H1 (cell line): ENCODE results near the gene KIAA1671. TPM values are rescaled to one million over a fixed set of nuclear protein-coding genes. Genes with fewer than 3 reads are reported as not detected.

Experiments
- NRF1 ChIP-seq: IDR thresholded peaks from 2 replicates; pipeline ENCODE4 v1.6.1; 2011; ENCODE audit warnings: mild to moderate bottlenecking, low read depth, low read length, improper control_type of control experiment
- SIN3A ChIP-seq, 2 experiments: IDR thresholded peaks in 1 of 2; conservative IDR thresholded peaks in 1 of 2; 2 replicates each; pipeline ENCODE4 v1.6.1; 2011 to 2012; ENCODE audit warnings: low read length in 2 of 2, improper control_type of control experiment in 1 of 2, low read depth in 1 of 2, mild to moderate bottlenecking in 1 of 2
- ZNF274 ChIP-seq: IDR thresholded peaks from 2 replicates; pipeline ENCODE4 v1.7.0; 2012; ENCODE audit warnings: low read length, borderline replicate concordance; ENCODE audit errors: extremely low read depth
- polyA plus RNA-seq, 7 experiments: library from polyadenylated mRNA; depleted of rRNA in 3 of 7; stranded (reverse) in 5 of 7; unstranded in 2 of 7; fragments of >200 nt in 5 of 7; fragments of 200-250 nt in 2 of 7; gene quantifications; 1 replicate in 5 of 7; 2 replicates in 1 of 7; 4 replicates in 1 of 7; pipeline versions ENCODE4 v1.2.1 to v1.2.3, GENCODE V29; 2011 to 2013; ENCODE audit warnings: missing spikeins in 2 of 7, mixed read lengths in 2 of 7
- total RNA-seq: library from RNA; stranded (reverse); fragmentation: NEBNext Ultra II Directional; extraction: Animal tissue kit (Norgen Biotek cat#: 25700); gene quantifications from 2 replicates; pipeline ENCODE4 v1.2.1, GENCODE V29; 2021

The KIAA1671 gene
- total and polyA plus RNA-seq, 2 of the 8 experiments (the other 6 are each of a cell fraction or from before 2014, with no cell fraction given): 6.4 to 23.9 TPM

- TF ChIP-seq NRF1 (no peak), SIN3A (conservative IDR thresholded peaks at IDR 0.05 in 1 of 2, IDR thresholded peaks at IDR 0.05 in 1 of 2; ENCODE audit: low read depth in 1 of 2, low read length in 2 of 2) (no peak), ZNF274 (no peak)
These were observed 13.5 kb downstream of the KIAA1671 start (continued) for GRCh38 chr22:24965822-24966626.
